GM12864 (cell line): ENCODE measurements around the gene SLC35F3.

Experiments used
- DNase-seq: peaks from one replicate; pipeline ENCODE4 v3.0.0-alpha.2; 2011; ENCODE audit warnings: low read depth
- H3K4me3 ChIP-seq: 2 replicates; pipeline ENCODE4 v1.5.1; 2011; ENCODE audit warnings: mild to moderate bottlenecking, low read depth, low read length, control low read depth
- CTCF ChIP-seq: IDR thresholded peaks from 2 replicates; pipeline ENCODE4 v1.5.1; 2011; ENCODE audit warnings: low read depth, mild to moderate bottlenecking, moderate library complexity, low read length, control low read depth, inconsistent platforms; ENCODE audit errors: missing control alignments

The SLC35F3 gene

GRCh38 chr1:233981042-233981675 is 76.7 kb downstream of the SLC35F3 start:
- DNase-seq, result no peak

DNA sequence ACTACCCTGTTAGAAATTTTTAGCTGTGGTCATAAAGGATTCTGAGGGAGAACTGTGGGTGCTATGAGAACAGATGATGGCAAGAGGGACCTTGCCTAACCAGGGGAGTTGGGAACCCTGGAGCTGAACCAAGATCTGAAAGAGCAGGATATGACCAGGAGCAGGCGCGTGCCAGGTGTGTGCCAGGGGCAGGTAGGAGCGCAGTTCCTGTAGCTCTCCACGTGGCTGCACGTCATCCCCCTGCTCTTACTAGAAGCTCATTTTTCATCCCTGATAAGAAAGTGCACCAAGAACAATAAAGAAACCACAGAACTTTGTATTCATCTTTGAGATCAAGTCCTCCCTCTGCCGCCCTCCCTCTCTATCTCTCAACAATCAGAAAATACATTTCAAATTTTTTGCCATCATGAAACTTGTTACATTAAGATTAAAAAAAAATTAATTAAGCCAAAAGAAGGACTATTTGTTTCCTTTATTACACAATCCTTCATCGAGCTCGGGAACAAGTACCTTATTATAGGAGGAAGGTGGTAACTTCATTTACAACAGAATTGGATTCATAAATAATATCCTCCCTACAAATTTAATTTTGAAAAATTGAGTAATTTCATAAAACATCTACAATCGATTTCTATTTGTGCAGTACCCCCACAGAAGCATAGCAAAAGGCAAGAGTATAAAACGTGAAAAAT is 78.5 kb downstream of the SLC35F3 start:
- no peak overlapping the region for H3K4me3 ChIP-seq
- no peak for DNase-seq
- no peak for TF ChIP-seq CTCF

More at GRCh38 chr1:233981042-233981675, 76.7 kb downstream of the SLC35F3 start:
- H3K4me3 ChIP-seq, result no peak overlapping the region
- no peak for TF ChIP-seq CTCF

- no peak for TF ChIP-seq CTCF
- no peak for DNase-seq
- H3K4me3 ChIP-seq, result no peak overlapping the region
These were observed 79.3 kb downstream of the SLC35F3 start for GRCh38 chr1:233983811-233984210.

DNA sequence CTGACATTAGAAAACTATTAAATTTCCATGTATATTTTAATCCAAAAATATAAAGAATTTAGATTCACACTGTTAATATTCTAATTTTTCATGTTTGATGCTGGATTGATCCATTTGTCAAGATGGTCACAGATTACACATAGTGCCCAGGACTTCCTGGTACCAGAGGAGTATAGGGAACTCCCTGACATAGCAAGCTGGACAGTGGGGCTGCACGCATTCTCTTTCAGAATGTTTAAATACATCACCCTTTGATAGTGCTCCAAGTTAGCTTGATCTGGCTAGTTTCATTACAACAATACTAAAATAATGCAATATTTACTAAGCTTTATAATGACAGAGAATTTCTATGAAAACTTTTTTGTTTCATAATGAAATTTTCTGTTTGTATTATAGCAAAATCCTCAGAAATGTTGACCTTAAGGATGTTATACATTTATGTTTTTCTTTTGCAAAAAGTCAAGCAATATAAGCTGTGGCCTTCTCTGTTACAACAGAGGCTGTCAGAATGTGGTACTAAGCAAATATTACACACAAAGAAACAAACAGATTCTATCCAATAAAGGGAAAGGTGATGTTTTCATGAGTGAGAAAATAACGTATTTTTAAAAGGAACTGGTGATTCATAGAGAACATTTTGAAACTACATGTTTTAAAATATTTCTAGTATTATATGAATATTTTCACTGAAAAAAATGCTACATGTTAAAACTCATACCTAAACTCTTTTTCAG is 84.7 kb downstream of the SLC35F3 start:
- no peak for TF ChIP-seq CTCF
- DNase-seq, result no peak
- H3K4me3 ChIP-seq, result no peak overlapping the region

DNA sequence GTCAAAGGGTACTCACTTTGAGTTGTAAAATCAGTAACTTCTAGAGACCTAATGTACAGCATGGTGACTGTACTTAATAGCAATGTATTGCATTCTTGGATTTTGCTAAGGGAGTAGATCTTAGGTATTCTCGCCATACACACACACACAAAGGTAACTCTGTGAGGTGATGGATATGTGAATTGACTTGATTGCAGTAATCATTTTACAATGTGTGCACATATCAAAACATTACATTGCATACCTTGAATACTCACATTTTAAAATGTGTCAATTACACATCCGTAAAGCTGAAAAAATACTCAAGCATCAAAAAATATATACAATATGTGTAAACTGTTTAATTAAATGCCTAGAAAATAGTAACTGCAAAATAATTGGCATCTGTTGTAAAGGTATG is 86.0 kb downstream of the SLC35F3 start:
- no peak for TF ChIP-seq CTCF
- DNase-seq, result no peak
- H3K4me3 ChIP-seq, result no peak overlapping the region

DNA sequence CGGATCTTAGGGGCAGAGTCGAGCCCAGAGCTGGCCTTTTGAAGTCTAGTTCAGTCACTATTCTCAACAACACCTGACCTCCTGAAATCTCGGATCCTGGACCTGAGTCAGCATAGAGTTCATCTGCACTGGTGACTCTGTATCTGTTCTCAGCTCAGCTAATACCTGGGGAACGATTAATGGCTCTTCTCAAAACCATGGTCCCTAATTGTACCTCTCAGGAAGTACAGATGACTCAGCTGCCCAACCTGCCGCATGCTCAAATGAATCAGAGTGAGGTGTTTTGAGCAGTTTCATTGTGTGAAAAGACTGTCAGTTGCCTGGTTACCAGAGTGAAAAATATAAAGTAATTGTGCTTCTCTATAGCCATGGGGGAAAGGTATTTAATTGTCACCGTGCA is 89.2 kb downstream of the SLC35F3 start:
- H3K4me3 ChIP-seq, result no peak overlapping the region
- DNase-seq, result no peak
- no peak for TF ChIP-seq CTCF
